Nephron (organoid): ENCODE results near the gene TRPC4AP.

ENCODE experiments used
- H3K27ac Mint-ChIP-seq, 3 experiments: 2 replicates each; pipeline ENCODE4 v1.8.0; 2020; ENCODE audit warnings: mixed read lengths in 3 of 3, mild to moderate bottlenecking in 2 of 3, moderate library complexity in 1 of 3
- H3K27me3 Mint-ChIP-seq: 2 replicates; pipeline ENCODE4 v1.8.0; 2021; ENCODE audit warnings: low read depth, mild to moderate bottlenecking, moderate library complexity, mixed read lengths
- H3K36me3 Mint-ChIP-seq: 2 replicates; pipeline ENCODE4 v1.8.0; 2020; ENCODE audit warnings: low read depth, mixed read lengths
- H3K4me1 Mint-ChIP-seq: 2 replicates; pipeline ENCODE4 v1.8.0; 2020; ENCODE audit warnings: mixed read lengths
- H3K4me3 Mint-ChIP-seq, 3 experiments: 2 replicates each; pipeline ENCODE4 v1.8.0; 2020; ENCODE audit warnings: mild to moderate bottlenecking in 3 of 3, mixed read lengths in 3 of 3, moderate library complexity in 2 of 3
- H3K9me3 Mint-ChIP-seq: 2 replicates; pipeline ENCODE4 v1.8.0; 2020; ENCODE audit warnings: mixed read lengths
- TF ChIP-seq, protein P1 (sequence below), 3 experiments: fragments of 200-600 bp; sonication (generic); IDR thresholded peaks; one replicate each; pipeline ENCODE4 v1.5.0; 2021; ENCODE audit warnings: antibody characterized with exemption in 3 of 3; ENCODE audit not compliant: unreplicated experiment in 3 of 3

TRPC4AP gene

DNA sequence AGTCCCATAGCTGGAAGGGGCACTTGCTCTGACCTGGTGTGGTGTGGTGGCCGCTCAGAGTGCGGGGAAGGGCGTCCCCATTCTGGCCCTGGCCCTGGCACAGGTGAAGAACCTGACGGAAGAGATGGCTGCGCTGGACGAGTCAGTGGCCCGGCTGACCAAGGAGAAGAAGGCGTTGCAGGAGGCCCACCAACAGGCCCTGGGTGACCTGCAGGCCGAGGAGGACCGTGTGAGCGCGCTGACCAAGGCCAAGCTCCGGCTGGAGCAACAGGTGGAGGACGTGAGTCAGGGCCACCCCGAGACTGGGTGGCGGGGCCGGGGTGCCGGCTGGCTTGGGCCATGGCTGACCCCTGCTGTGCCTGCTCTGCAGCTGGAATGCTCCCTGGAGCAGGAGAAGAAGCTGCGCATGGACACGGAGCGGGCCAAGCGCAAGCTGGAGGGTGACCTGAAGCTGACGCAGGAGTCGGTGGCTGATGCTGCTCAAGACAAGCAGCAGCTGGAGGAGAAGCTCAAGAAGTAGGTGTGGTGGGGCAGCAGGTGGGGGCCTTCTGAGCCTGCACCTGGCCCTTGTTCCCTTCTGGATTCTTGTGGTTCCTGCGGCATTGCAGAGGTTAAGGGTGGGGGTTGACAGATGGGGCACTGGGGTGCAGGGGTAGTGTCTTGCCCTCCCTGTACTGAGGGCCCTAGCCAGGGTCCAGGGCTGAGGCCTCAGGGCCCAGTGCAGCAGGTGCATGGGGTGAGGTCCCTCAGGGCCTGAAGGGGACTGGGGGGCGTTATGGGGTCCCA lies 96.2 kb downstream of the TRPC4AP start:
- Mint-ChIP-seq H3K9me3 (no peaks in the 10 kb centered on the region), H3K27ac (no peak overlapping the region), H3K4me1 (no peaks in the 10 kb centered on the region), H3K27me3 (peaks cover 3% of the 10 kb centered on the region), H3K36me3 (peaks cover 39% of the 10 kb centered on the region), H3K4me3 (no peak overlapping the region)
- TF ChIP-seq, protein P1, sequence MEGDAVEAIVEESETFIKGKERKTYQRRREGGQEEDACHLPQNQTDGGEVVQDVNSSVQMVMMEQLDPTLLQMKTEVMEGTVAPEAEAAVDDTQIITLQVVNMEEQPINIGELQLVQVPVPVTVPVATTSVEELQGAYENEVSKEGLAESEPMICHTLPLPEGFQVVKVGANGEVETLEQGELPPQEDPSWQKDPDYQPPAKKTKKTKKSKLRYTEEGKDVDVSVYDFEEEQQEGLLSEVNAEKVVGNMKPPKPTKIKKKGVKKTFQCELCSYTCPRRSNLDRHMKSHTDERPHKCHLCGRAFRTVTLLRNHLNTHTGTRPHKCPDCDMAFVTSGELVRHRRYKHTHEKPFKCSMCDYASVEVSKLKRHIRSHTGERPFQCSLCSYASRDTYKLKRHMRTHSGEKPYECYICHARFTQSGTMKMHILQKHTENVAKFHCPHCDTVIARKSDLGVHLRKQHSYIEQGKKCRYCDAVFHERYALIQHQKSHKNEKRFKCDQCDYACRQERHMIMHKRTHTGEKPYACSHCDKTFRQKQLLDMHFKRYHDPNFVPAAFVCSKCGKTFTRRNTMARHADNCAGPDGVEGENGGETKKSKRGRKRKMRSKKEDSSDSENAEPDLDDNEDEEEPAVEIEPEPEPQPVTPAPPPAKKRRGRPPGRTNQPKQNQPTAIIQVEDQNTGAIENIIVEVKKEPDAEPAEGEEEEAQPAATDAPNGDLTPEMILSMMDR (IDR thresholded peaks at IDR 0.05; ENCODE audit: unreplicated experiment in 3 of 3), result no peak

- TF ChIP-seq, protein P1 (IDR thresholded peaks at IDR 0.05; ENCODE audit: unreplicated experiment in 3 of 3), result no peak
- H3K4me1 Mint-ChIP-seq, result no peaks in the 10 kb centered on the region
- no peak overlapping the region for H3K27ac Mint-ChIP-seq
- H3K9me3 Mint-ChIP-seq, result no peaks in the 10 kb centered on the region
- H3K4me3 Mint-ChIP-seq, result no peak overlapping the region
- H3K27me3 Mint-ChIP-seq, result peaks cover 3% of the 10 kb centered on the region
- peaks cover 39% of the 10 kb centered on the region for H3K36me3 Mint-ChIP-seq
Measured at GRCh38 chr20:34995696-34996095, 96.9 kb downstream of the TRPC4AP start.

DNA sequence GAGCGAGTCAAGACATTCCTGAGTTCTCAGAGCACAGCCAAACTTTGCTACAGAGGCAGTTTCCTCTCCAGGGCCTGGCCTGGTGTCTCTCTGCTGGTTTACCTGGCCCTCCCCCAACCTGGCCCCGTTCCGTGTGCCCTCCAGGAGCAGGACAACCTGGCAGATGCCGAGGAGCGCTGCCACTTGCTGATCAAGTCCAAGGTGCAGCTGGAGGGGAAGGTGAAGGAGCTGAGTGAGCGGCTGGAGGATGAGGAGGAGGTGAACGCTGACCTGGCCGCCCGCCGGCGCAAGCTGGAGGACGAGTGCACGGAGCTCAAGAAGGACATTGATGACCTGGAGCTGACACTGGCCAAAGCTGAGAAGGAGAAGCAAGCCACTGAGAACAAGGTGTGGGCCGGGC lies 97.4 kb downstream of the TRPC4AP start:
- no peaks in the 10 kb centered on the region for H3K4me1 Mint-ChIP-seq
- TF ChIP-seq, protein P1 (IDR thresholded peaks at IDR 0.05; ENCODE audit: unreplicated experiment in 3 of 3), result no peak
- peaks cover 38% of the 10 kb centered on the region for H3K36me3 Mint-ChIP-seq
- H3K27ac Mint-ChIP-seq, result no peak overlapping the region
- no peak overlapping the region for H3K4me3 Mint-ChIP-seq
- H3K27me3 Mint-ChIP-seq, result peaks cover 3% of the 10 kb centered on the region
- H3K9me3 Mint-ChIP-seq, result no peaks in the 10 kb centered on the region

DNA sequence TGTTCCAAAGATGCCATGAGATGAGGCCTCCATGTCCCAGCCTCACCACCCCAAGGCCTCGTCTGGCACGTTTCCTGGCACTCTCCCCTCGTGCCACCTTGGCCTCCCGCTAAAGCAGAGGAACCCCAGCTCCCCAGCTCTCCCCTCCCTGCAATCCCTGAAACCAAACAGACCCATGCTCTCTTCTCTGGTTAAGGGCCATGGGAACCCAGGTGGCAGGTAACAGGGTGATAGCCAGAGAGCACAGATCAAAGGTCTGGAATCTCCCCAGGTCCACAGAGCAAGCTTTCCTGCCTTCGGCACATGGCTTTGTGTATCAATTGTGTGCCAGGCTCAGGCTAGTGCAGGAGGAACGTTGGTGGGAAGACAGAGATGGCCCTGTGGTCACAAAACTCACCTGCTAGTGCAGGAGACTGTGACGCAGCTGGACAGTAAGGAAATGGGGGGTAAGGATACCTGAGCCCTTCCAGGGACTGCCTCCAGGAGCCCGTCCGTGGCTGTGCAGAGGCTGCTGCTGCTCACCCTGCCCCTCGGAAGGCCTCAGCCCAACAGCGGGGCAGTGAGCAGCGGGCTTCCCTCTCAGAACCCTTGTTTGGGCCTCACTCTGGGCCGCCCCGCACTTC lies 98.0 kb downstream of the TRPC4AP start:
- H3K4me3 Mint-ChIP-seq, result no peak overlapping the region
- H3K27me3 Mint-ChIP-seq, result peaks cover 3% of the 10 kb centered on the region
- TF ChIP-seq, protein P1 (IDR thresholded peaks at IDR 0.05; ENCODE audit: unreplicated experiment in 3 of 3), result no peak

GRCh38 chr20:34993941-34994508 lies 98.6 kb downstream of the TRPC4AP start:
- peaks cover 3% of the 10 kb centered on the region for H3K27me3 Mint-ChIP-seq
- H3K36me3 Mint-ChIP-seq, result peaks cover 33% of the 10 kb centered on the region
- H3K9me3 Mint-ChIP-seq, result no peaks in the 10 kb centered on the region
- no peaks in the 10 kb centered on the region for H3K4me1 Mint-ChIP-seq
- TF ChIP-seq, protein P1 (IDR thresholded peaks at IDR 0.05; ENCODE audit: unreplicated experiment in 3 of 3), result no peak
- no peak overlapping the region for H3K4me3 Mint-ChIP-seq
- H3K27ac Mint-ChIP-seq, result no peak overlapping the region

More for the DNA sequence above, 98.0 kb downstream of the TRPC4AP start:
- Mint-ChIP-seq H3K36me3 (peaks cover 38% of the 10 kb centered on the region), H3K4me1 (no peaks in the 10 kb centered on the region), H3K9me3 (no peaks in the 10 kb centered on the region), H3K27ac (no peak overlapping the region)
